Brain microvascular endothelial cell (primary cell): ENCODE results near the gene PMEPA1.

ENCODE experiments used
- DNase-seq: peaks from one replicate; pipeline ENCODE4 v3.0.0-alpha.2; 2020
- H3K27ac ChIP-seq: fragments of 250-450 bp; sonication (Bioruptor Pico); 2 replicates; pipeline ENCODE4 v1.5.1; 2020; ENCODE audit warnings: mild to moderate bottlenecking, moderate library complexity
- H3K27me3 ChIP-seq: fragments of 250-450 bp; sonication (Bioruptor Pico); replicated peaks from 2 replicates; pipeline ENCODE4 v1.5.1; 2020; ENCODE audit warnings: mild to moderate bottlenecking
- H3K36me3 ChIP-seq: fragments of 250-450 bp; sonication (Bioruptor Pico); replicated peaks from 2 replicates; pipeline ENCODE4 v1.5.1; 2020; ENCODE audit warnings: mild to moderate bottlenecking
- H3K4me3 ChIP-seq: 2 replicates; pipeline ENCODE4 v1.5.1; 2011; ENCODE audit warnings: low read depth, mild to moderate bottlenecking, control low read depth, low read length, moderate library complexity
- CTCF ChIP-seq: IDR thresholded peaks from 2 replicates; pipeline ENCODE4 v1.5.1; 2011; ENCODE audit warnings: low read depth, mild to moderate bottlenecking, moderate library complexity, low read length, control low read depth, inconsistent platforms; ENCODE audit errors: missing control alignments
- in situ Hi-C: cut with HindIII; loops from 2 replicates; pipeline ENCODE4 v1.10.0; 2017; ENCODE audit warnings: low sequenced_read_pairs, low pct_ligation_motif_present

Gene PMEPA1

GRCh38 chr20:57628047-57628961, 81.5 kb downstream of the PMEPA1 start:
- no peak overlapping the region for H3K4me3 ChIP-seq
- peak; percentile 19 for DNase-seq
- no peak overlapping the region for H3K27ac ChIP-seq

GRCh38 chr20:57627339-57627738, 82.5 kb downstream of the PMEPA1 start:
- in situ Hi-C loops: no loop called here
- TF ChIP-seq CTCF: no peak
- Histone ChIP-seq H3K27me3 (no peaks in the 10 kb centered on the region), H3K36me3 (no peaks in the 10 kb centered on the region), H3K4me3 (no peak overlapping the region), H3K27ac (no peak overlapping the region)
- no peak for DNase-seq

More at GRCh38 chr20:57628047-57628961, 81.5 kb downstream of the PMEPA1 start:
- Histone ChIP-seq H3K36me3 (no peaks in the 10 kb centered on the region), H3K27me3 (no peaks in the 10 kb centered on the region)
- no peak for TF ChIP-seq CTCF
- in situ Hi-C loops: no loop called here

GRCh38 chr20:57625978-57626377, 83.8 kb downstream of the PMEPA1 start:
- H3K27me3 ChIP-seq: no peaks in the 10 kb centered on the region
- DNase-seq: no peak
- no peaks in the 10 kb centered on the region for H3K36me3 ChIP-seq
- in situ Hi-C loops: no loop called here
- H3K27ac ChIP-seq: no peak overlapping the region
- TF ChIP-seq CTCF: no peak
- no peak overlapping the region for H3K4me3 ChIP-seq

GRCh38 chr20:57625181-57625958, 84.4 kb downstream of the PMEPA1 start:
- Histone ChIP-seq H3K36me3 (no peaks in the 10 kb centered on the region), H3K4me3 (no peak overlapping the region), H3K27ac (no peak overlapping the region), H3K27me3 (no peaks in the 10 kb centered on the region)
- no peak for TF ChIP-seq CTCF
- no peak for DNase-seq
- in situ Hi-C loops: no loop called here

- Histone ChIP-seq H3K4me3 (no peak overlapping the region), H3K27ac (no peak overlapping the region), H3K36me3 (no peaks in the 10 kb centered on the region), H3K27me3 (no peaks in the 10 kb centered on the region)
- no peak for TF ChIP-seq CTCF
- DNase-seq: no peak
- in situ Hi-C loops: no loop called here
Measured at GRCh38 chr20:57624124-57624523, 85.7 kb downstream of the PMEPA1 start.
